ENCODE results near the gene RPL7A.

The RPL7A gene

DNA sequence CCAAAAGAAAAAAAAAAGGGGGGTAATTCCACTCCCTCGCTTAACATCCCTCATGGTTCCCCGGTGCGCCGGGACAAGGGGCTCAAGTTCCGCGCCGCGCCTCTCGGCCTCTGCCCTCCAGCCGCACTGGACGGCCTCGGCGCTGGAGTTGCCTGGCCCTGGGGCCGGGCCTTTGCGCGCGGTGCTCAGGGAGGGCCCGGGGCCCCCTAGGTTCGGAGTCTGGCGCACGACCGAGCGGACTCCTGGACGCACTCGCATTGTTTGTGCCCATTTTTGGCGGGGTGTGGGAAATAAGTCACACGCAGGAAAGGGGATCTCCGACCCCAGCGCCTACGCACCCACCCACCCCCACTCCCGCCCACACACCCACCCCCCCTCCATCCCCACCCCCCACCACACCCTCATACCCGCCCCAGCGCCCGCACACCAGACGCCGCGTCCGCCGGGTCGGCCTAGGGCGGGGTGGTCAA, 468 bp upstream of the RPL7A start:
- DNase-seq (ENCODE audit: low read depth in 2 of 3, low spot score in 1 of 3): no peak

GRCh38 chr9:133348718-133349573, 928 bp downstream of the RPL7A start:
- no peak for DNase-seq (ENCODE audit: low read depth in 2 of 3, low spot score in 1 of 3)

DNA sequence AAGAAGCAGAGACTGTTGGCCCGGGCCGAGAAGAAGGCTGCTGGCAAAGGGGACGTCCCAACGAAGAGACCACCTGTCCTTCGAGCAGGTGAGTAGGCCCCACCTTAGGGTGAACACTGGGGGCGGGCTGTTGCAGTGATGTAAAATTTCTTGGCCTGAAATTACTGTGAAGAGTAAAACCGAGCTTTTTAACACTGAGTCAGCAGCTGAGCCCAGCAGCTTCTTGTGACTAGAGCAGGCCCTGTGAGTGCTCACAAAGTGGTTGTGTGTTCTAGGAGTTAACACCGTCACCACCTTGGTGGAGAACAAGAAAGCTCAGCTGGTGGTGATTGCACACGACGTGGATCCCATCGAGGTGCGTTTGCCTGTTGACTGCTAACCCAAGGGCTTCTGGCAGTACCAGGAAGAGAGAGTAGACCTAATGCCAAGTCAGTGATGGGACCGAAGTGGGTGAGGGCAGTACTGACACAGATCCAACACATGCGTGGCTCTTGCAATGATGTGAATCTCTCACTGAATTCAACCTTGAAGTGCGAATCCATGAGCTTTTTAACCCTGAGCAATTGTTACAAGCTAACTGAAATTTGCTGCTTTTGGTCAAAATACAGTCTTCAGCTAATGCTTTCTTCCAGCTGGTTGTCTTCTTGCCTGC, 2.1 kb downstream of the RPL7A start:
- no peak for DNase-seq (ENCODE audit: low read depth in 2 of 3, low spot score in 1 of 3)

GRCh38 chr9:133351526-133351907, 3.5 kb downstream of the RPL7A start:
- DNase-seq (ENCODE audit: low read depth in 2 of 3, low spot score in 1 of 3): no peak

- DNase-seq (ENCODE audit: low read depth in 2 of 3, low spot score in 1 of 3): peak in 1 of 3 donors; percentile 46
Measured at GRCh38 chr9:133351908-133352634, 4.1 kb downstream of the RPL7A start.

DNA sequence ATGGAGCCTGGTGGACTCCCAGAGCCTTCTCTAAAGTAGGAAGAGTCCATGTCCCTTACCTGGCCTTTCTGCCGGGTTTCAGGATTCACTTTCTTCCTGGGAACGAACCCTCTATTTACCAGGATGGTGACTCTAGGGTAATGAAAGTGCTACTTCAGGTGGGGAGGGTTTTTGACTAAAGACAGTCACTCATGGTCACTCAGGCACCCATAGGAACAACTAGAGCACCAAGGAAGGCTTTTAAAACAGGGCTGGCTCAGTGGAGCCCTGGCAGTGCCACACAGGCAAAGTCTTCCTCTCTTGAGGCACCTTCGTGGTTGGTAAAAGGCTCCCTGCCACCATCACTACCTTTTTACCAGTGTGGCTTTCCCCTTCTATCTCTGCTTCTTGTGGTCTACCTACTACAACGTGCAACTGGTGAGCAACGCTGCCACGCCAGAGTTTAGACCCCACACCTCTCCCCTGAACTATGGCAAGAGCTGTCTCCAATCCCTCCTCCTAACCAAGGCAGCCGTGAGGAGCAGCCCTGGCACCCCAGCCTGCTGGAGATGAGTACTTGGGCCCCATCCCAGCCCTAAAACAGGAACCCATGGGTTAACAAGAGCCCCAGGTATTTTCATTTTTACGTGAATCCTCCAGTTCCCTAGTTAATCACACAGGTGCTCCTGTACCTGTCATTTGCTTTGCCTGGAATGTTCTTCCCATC, 4.8 kb downstream of the RPL7A start:
- DNase-seq (ENCODE audit: low read depth in 2 of 3, low spot score in 1 of 3): no peak

- DNase-seq (ENCODE audit: low read depth in 2 of 3, low spot score in 1 of 3): no peak
Measured at GRCh38 chr9:133353548-133353947, 5.5 kb downstream of the RPL7A start.

GRCh38 chr9:133354766-133355165, 6.7 kb downstream of the RPL7A start:
- no peak for DNase-seq (ENCODE audit: low read depth in 2 of 3, low spot score in 1 of 3)

- DNase-seq (ENCODE audit: low read depth in 2 of 3, low spot score in 1 of 3): no peak
Measured at GRCh38 chr9:133355881-133356357, 7.9 kb downstream of the RPL7A start.

GRCh38 chr9:133356391-133357091, 8.5 kb downstream of the RPL7A start, which contains the start of the genes SURF1 and SURF2:
SURF1 (minus strand) TSS chr9:133356487; CDS start chr9:133356453, 34 bp downstream.
SURF2 (plus strand) TSS chr9:133356550; CDS start chr9:133356593, 43 bp downstream.
- peak; percentile 76 to 89 (median 84) for DNase-seq (ENCODE audit: low read depth in 2 of 3, low spot score in 1 of 3)

DNA sequence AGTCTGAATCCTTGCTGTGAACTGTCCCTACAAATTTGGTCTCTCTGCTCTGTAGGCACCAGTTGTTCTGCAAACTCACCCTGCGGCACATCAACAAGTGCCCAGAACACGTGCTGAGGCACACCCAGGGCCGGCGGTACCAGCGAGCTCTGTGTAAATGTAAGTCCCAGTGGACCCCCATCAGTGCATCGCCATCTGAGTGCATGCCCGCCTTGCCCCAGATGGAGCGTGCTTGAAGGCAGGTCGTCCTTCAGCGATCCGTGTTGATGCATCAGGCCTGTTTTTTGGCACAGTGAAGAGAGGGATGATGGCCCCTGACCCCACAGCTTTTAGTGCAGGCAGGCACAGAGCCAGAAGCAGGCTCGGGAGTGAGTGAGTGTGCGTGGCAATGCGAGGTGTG, 9.6 kb downstream of the RPL7A start:
- DNase-seq (ENCODE audit: low read depth in 2 of 3, low spot score in 1 of 3): no peak

DNA sequence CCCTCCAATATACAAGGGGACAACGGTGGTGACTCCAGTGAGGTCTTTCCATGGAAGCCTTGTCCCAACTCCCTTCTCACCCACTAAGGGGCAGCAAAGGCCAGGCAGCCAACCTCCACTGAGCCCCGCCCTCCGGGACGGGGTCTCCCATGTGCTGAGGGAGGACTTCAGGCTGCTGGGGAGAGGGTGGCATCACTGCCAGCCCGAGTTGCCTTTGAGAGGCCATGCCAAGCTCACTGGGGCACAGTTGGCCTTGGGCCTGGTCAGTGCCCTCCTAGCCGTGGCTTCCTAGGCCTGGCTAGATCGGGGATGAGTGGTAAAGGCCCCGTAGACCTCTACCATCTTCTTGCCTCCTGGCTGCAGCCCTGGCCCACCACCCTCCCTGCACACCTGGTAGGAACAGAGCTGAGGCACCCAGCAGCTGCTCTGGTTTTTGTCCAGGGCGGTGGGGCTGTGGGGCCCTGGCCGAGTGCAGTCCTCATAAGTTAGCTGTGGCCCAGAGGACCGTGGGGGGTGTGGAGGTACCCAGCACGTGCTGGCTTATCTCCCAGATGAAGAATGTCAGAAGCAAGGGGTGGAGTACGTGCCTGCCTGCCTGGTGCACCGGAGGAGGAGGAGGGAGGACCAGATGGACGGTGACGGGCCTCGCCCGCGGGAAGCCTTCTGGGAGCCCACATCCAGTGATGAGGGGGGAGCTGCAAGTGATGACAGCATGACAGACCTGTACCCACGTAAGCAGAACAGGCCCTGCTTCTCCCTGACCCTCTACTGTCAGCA, 11.6 kb downstream of the RPL7A start:
- DNase-seq (ENCODE audit: low read depth in 2 of 3, low spot score in 1 of 3): no peak

DNA sequence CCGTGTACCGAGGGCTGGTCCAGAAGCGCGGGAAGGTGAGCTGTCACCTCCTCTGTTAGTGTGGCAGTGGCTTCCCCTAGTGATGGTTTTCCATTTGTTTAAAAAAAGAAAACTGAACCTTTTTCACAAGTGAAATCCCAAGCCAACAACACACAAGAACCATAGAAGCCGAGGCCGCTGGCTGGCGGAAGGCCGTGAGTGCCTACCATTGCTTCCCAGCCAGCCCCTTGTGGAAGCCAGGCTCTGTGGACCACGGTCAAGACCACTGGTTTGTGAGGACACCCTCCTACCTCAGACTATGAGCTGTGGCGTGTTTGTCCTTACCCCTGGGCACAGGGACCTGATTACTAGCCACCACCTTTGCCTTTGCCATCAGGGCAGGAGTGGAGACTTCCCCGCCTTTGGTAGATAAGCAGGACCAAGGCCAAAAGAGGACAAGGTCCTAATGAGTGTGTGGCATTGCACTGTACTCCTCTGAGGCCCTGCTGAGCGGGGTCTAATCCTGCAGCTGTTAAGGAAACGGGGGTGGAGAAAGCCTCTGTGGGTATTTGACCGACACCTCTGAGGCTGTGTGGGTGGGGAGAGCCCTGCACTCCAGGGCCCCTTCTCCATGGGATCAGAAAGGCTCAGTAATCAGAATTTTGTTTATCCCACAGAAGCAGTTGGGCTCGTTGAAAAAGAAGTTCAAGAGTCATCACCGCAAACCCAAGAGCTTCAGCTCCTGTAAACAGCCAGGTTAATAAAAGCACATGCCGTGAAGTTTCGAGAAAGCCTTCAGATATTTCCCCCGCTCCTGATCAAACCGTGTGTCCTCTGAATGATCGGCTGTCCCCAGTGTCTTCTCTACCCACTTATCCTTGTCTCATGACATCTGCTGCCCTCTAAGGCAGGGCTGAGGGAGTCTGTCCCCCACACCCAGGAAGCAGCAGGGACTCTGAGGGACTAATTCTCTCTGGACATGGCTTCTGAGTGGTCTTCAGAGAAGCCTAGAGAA, 12.7 kb downstream of the RPL7A start:
- DNase-seq (ENCODE audit: low read depth in 2 of 3, low spot score in 1 of 3): no peak

DNA sequence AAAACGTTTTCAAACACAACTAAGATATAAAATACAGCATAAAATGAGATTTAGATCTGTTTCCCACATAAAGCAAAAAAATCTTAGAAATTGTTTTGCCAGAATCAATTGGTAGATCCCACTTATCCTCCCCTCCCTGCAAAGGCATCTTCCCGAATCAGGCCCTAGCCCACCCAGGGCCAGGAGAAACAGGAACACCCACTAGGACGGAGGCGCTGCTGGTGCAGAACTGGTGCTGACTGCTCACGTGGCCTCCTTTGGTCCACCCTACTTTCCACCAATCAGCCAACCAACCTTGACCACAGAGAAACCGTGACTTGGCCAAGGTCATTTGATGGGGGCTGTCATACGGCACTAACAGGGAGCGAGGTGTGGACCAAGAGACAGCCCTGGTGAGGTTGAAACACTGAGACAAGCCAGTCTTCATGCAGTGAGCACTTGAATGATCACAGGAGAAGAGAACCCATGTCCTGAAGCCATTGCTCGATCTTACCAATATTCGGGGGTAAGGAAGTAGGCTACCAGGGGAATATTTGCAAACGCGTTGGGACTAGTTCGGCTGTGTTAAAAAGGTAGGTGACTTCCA, 13.6 kb downstream of the RPL7A start:
- DNase-seq (ENCODE audit: low read depth in 2 of 3, low spot score in 1 of 3): no peak

GRCh38 chr9:133362359-133363044, 14.5 kb downstream of the RPL7A start:
- DNase-seq (ENCODE audit: low read depth in 2 of 3, low spot score in 1 of 3): no peak

DNA sequence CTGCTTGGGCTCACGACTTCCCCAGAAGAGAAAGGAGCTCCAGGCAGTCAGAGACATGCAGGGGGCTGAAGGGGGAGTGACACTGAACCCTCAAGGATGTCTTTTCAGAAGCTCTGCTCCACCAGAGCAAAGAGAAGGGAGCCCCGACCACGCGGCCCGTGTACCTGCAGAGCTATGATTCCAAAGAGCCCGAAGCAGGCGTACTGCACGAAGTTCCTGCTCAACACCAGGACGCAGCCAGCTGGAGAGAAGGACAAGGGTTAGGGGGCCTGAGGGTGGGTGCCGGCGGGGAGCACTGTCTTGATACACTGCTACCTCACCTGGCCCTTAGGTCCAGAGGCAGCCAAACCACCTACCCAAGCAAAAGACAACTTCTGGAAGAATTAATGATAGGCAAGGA, 18.4 kb downstream of the RPL7A start:
- DNase-seq (ENCODE audit: low read depth in 2 of 3, low spot score in 1 of 3): no peak

DNA sequence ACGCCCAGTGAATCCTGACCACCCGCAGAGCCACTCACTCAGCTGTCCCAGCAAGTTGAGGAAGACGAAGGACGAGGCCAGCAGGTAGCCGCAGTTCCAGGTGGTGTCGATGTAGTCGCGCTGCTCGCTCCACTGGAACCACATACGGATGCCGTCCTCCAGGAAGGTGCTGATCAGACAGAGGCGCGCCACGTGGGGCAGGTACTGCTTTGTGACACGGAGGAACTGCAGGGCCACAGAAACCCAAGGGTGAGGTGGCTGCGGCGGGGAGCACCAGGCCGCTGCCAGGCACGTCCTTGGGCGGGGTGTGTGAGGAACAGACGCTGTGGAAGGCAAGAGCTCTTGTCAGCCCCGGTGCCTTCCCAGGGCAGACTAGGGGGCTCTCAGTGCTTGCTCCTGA, 19.2 kb downstream of the RPL7A start:
- DNase-seq (ENCODE audit: low read depth in 2 of 3, low spot score in 1 of 3): no peak
